Endometrial microvascular endothelial cells (primary cell): Measurements from ENCODE around the gene RBMS3. TPM values are rescaled to one million over a fixed set of nuclear protein-coding genes. Genes with fewer than 3 reads are reported as not detected.
"Not testable (repeated sequence)": the region's sequence is repeated elsewhere in the genome, so short reads cannot be mapped to it uniquely, and the experiment has no call there.

ENCODE experiments used
- in situ Hi-C: cut with HindIII; loops from 2 replicates; pipeline ENCODE4 v1.10.0; 2017; ENCODE audit warnings: low sequenced_read_pairs, low pct_unique_long_range_greater_than_20kb; ENCODE audit errors: inconsistent ontology term
- total RNA-seq: library from RNA; depleted of rRNA; stranded (reverse); fragments of >200 nt; gene quantifications from one replicate; pipeline ENCODE4 v1.2.3, GENCODE V29; 2015; ENCODE audit errors: inconsistent ontology term

Gene RBMS3
- total RNA-seq, 1 donor from 2014 or later: 21.6 TPM

DNA sequence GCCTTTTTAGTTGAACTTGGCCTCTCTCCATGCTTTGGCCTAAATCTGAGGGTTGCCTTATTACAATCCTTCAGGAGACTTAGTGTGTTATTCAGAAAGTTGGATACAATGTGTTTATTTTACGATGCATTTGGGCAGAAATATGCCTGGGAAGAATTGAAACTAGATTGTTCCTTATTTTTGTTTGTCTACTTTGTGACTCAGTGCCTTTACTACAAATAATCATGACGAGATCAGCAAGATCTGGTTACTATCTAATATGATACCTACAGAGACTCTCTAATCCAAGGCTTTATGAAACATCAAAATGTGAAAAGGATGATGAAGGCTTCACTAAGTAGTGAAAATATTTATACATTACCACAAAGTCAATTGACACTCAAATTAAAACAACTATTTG is 82.2 kb downstream of the RBMS3 start:
- in situ Hi-C loops: no loop called here

DNA sequence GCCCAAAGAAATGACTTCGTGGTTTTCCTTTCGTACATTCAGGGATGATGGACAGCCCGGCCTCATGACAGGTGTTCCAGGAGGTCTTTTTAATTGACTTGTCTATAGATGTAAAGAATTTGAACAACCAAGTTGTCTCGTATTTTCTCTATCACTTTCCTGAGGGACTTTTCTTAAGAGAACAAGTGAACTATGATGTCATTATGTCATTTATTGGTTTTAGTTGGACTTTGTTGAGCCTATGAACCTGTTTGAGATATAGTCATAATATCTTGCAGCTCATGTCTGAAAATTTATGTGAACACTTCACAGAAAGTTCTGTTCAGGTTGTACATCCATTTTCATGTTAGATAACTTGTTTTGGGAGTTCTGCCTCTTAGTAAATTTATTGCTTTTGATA is 89.2 kb downstream of the RBMS3 start:
- in situ Hi-C loops: no loop called here

DNA sequence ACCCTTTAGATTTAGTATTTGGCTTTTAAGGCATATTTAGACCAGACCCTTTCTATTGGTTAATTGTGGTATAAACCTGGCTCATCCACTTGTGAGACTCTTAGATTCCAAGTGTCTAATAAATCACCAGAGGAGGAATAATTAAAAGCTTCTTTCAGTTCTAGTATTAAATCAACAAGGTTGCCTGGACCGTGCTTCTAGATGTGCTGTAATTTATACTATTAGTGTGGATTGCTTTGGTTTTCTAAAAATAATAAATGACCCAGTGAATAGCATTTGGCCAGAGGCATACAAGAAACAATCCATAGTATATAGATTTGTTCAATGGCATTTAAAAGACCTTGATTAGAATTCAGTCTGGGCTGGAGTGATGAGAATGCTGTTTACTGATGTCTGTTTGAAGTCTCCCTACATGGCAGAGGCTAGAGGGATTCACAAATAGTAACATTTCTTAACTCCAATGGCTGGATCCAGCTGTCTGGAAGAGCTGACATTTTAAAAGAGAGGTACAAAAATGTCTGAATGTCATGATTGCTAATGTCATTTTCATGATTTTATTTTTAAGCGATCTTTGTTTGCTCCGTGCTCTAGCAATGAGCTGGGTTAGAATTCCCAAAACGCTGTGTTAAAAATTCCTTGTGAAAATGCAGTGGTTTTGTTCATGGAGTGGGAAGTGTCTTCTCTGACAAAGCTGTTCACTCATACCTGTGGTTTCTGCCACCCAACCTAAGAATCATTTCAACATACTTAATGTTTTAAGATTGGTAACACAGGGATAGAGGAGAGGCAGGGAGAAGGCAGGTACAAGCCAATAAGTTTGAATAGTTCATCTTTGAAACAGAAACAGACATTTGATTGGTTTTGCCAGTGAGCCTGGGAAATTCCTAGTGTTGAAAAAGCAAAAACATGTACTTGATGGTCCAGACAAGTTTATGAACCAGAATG is 89.9 kb downstream of the RBMS3 start:
- in situ Hi-C loops: no loop called here

DNA sequence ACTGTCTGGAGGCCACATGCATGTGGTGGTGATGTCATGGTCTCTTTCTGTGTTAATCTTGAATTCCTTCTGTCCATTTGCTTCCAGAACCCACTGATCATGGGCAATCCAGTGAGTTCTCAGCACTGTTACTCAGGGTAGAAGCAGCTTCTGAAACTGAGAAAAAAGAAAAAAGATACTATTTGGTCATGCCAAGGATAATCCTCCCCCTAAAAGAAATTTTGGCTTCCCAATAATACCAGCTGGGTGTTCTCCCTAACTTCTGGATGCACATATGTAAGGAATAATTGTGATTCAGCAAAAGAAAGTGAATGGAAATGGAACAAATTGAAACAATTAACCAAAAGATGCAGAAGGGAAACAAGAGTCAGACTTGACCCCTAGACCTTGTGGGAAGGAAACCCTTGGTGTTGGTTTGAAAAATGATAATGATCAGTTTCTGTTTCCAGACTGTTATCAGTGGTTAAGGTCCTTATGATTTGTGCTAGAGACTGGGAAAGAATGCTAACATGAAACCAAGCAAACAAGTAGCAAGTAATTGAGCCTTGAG is 92.3 kb downstream of the RBMS3 start:
- in situ Hi-C loops: no loop called here

DNA sequence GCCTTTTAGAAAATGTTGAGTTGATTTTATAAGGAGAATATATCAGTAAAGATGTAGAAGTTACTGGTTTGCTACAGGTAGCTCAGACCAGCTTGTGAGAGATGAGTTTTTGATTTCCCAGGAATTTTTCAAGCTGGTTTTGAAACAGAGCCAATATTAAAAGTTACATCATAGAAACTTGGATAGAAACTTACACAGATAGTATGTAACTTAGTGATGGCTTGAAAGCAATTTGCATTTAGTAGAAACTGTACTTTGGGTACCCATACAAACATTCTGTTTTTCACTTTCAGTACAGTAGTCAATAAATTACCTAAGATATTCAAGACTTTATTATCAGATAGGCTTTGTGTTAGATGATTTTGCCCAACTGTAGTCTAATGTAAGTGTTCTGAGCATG is 93.4 kb downstream of the RBMS3 start:
- in situ Hi-C loops: no loop called here

DNA sequence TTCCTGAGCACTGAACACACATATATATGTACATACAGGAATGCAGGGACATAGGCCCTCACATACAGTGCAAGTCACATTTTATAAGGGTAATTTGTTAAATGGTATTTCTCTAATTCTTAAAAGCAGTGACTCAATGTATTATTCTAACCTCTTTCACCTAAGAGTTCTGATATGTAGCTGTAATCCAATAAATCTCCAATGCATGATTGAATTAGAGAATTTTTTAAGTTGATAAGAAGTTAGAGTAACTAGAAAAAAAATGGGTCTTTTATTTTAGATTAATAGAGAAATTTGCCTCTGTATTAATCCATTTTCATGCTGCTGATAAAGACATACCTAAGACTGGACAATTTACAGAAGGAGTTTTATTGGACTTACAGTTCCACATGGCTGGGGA is 98.2 kb downstream of the RBMS3 start:
- in situ Hi-C loops: no loop called here

DNA sequence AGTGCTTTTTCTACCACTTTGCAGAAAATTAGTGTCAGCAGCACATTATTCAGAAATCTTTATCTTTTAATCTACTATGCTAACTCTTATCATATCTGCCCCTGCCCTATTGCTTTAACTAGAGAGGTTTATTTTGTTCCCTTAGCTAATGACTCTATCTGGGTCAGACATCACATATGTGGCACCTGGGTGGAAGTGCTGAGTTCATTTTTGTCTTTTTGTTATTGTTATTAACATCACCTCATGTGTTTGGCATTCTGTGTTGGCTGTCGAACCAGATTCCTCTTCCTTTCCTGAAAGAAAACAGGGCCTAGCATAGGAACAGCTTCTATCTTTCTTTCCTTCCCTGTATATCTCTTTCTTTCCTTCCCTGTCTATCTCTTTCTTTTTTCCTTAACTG is 100.7 kb downstream of the RBMS3 start:
- in situ Hi-C loops: no loop called here

DNA sequence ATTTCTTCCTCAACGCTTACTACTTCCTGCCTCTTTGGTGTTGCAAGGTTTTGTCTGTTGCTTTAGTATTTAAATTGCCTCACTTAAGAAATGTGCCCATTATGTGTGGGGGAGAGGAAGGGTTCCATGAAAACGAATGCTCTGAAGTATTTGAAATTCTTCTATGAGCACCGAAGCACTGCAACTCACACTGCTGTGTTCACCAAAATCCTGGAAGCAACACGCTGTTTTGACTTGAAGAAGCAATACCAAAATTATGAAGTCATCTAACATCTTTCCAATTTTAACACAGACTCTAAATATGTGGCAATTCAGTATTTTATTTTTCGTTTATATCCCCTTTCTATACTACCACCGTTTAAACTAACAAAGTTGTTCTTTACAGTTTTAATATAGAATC is 101.5 kb downstream of the RBMS3 start:
- in situ Hi-C loops: no loop called here

DNA sequence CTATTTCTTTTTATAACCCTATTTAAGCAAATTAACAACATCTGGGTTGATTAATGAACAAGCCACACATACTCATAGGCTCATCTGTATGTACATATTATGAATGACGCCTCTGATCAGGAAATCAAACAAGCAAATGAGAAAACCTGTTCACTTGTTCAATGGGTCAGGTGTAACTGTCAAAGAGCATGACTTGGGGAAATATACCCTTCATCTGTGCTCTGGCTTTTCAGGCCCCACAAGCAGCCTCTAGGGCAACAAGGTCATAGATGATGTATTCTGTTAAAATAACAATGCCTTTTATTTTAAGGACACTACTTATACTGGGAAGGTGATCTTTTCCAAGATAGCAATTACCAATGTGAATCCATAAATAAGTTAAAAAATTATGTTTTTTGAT is 102.0 kb downstream of the RBMS3 start:
- in situ Hi-C loops: no loop called here

DNA sequence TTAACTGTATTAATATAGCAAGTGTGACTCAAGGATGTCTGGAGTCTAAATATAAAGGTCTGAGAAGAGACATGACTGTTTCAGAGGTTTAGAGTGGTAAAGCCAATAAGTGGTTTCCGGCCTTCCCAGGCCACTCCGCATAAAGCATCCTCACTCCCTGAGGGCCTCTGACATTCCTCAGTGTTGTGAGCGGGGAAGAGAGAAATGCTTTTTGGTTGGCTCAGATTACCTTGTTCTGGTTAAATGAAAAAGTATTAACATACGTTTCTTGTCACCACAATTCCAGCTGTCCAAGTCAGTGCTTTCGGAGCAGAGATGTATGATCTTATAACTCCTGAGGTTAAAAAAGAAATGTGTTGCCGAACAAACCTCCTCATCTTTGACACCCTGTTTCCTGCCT is 103.8 kb downstream of the RBMS3 start:
- in situ Hi-C loops: no loop called here

DNA sequence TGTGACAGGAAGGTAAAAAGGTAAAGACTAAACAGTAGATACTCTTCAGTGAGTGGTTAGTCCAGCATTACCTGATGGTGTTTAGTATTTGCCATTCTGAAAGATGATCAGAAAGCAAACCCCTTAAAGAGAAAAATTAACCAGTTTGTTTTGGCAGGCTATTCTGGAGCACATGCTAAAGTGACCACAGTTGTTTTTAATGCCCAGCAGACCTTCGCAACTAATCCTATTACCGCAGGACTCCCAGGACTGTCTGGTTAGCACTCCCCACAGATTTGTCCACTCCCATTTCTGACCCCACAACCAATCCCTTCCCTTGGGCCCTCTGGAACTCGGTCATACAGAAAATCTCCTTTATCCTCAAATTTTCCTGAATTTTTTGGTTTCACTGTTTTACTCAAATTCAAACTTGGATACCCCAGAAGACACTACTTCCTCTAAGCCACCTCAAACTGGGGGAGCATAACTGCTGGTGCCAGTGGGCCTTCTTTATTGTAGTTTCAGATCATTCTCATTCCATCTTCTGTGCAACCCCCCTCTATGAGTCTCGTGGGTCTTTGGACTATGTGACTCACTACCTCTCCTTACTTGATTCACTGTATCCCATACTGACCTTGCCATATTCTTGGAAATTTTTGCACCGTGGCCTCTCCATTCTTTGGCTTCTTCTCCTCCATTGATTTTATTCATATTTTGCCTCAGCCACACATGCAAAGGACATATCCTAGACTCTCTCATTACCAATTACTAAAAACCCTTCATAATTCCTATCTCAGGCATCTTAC is 104.4 kb downstream of the RBMS3 start:
- in situ Hi-C loops: no loop called here

DNA sequence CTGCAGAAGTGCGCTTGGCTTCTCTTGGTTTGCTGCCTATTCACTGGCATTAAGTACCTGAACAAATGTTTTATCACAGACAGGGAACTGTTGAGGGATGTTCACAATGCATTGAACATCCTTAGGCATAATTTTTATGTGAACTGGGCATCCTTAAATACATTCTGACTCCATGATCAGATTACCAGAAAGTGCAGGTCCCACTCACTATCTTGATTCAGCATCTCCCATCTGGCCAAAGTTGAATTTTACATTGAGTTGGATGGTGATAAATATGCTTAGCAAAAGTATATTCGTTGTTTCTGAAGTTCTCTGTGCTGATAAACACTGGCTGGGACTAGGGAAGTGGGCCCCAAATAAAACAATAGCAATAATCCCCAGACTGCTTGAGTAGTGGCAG is 108.5 kb downstream of the RBMS3 start:
- in situ Hi-C loops: no loop called here

DNA sequence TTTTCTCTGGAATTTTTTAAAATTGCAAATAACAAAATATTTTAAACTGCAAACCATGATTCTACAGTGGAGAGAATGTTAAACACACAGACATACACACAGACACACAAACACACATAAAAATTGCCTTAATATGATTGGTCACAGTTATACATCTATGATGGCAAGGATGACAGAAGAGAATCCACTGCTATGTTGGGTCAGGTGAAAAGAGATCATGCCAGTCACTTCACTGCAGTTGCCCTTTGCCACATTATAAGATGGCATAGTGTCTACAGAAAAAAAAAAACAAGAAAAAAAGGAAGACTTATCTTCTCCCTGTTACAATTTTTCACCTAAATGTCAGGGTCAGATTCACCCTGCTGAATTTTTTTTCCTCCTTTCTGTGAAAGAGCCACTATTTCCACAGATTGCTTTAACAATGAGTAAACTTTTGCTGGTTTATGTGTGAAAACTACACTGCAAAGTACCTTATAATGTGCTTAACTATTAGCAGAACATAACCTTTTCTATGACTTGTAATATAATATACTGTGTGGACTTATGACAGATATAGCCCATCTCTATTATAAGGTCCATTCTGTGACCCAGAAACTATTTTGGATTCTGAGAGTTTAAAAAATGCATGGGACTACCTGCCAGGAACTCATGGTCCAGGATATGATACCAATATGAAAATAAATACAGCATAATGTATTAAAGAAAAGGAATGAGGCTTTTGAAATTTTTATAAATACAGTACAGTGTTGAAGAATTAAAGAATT is 111.9 kb downstream of the RBMS3 start:
- in situ Hi-C loops: no loop called here

DNA sequence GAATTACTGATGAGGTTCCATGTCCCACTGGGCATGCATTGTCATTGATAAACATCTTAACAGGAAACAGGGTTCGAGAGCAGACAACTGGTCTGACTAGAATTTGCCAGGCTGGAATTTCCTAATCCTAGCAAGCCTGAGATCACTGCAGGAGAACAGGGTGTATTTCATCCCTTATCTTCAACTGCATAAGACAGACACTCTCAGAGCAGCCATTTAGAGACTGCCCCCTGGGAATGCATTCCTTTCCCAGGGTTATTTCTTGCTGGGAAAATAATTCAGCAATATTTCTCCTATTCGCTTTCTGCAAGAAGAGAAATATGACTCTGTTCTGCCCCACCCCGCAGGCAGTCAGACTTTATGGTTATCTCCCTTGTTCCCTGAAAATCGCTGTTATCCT is 113.1 kb downstream of the RBMS3 start:
- in situ Hi-C loops: not testable (repeated sequence)

DNA sequence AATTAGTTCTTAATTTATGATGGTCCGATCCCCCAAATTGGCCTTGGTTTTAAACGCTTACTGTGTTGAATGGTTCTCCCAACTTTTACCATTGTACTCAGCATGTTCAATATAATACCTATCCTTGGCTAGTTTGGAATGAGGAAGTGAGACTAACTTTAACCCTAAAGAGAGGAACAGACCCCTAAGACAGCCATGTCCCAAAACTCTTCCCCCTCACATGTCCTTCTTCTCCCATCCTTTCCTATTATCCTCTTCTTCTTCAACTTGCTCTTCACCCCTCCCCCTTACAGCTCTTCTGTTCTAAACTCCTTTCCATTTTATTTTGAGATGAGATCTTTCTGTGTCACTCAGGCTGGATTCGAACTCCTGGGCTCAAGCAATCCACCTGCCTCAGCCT is 116.5 kb downstream of the RBMS3 start:
- in situ Hi-C loops: no loop called here

DNA sequence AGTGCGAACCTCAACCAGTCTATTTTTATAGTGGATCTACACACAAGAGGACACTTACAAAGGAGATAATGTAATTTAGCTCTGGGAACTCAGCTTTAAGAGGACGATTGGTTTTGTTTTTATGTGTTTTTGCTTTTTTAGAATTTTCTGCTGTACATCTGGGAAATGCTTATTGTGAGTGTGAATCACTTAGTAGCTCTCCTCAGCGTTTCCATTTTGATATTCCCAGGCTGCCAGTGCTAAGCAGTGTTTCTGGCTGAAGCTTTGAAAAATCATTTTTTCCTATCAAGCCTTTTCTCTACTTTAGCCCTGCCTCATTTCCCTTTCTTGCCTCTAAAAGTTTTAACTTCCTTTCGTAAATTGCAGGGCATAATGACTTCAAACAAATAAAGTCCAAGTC is 117.9 kb downstream of the RBMS3 start:
- in situ Hi-C loops: no loop called here

DNA sequence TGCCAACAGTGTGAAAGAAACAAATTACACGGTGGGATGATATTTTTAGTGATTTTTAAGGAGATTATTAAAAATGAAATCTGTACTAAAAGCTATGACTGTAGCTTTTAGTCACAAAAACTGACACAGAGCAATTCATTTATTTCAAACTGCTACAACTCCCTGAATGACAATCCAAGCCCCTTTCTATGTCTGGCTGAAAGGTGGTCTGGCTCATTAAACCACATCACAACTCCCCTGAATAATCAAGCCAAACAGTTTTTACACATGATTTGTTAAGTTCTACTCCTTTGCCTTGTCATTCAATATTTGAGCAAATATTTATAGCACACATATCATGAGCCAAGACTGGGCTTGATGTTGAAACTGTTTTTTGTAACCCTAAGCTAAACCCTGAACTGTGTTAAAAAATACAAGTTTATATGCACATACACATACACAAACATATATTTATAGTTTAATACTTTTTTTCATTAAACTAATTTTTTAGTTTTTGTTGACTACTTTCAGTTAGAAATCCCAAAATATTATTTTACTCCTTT is 125.5 kb downstream of the RBMS3 start:
- in situ Hi-C loops: no loop called here

DNA sequence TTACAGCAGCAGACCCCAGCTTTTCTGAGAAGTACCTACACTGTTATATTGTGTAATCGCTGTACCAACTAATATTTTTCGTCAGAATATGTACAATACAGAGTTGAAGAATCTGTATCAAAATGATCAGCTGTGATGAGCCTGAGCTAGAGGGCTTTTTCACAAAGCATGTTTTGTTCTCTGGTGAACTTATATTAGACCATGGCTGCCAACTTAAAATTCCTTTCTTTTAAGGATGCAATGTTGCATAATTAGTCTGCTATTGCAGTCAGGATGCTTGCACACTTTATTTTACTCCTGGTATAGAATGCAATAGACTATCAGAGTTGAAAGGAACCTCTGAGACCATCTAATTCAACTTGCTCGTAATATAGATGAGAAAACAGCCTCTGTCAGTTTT is 127.8 kb downstream of the RBMS3 start:
- in situ Hi-C loops: no loop called here

DNA sequence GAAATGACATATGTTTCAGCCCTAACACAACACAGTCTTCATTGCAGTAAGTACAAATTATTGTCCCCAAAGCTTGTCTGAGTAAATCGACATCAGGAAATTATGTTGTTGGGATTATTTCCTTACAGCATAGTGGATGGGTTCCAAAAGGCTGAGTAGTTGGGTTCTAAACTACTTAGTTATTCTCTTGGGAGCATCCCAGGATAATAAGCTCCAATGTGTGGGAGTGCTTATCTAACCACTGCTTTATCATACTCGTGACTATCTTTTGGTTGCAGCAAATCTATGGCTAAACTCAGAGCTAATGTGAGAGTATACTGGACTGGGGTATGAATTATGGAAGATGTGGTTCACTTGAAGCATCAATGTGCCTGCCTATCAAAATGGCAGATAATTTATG is 128.5 kb downstream of the RBMS3 start:
- in situ Hi-C loops: no loop called here
